ENCODE data around the gene CCDC91.

The CCDC91 gene

DNA sequence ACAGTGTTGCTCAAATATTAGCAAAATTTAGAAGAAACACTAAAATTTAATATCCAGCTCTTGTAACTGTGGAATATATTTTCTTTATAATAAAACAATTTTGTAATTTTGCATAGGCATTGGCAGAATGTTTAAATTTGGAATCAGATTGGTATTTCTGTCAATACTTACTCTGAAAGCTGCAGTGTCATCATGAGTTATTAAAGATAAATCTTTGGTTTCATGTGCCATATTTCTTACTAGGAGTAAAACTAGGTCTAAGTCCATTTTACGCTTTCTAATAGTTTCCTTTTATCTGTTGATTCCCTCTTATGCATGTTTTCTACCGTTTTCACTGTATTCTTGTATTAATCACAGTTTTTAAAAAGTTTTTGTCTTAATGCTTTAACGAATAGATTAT is 49.7 kb downstream of the CCDC91 start:
- TF ChIP-seq, protein P1, sequence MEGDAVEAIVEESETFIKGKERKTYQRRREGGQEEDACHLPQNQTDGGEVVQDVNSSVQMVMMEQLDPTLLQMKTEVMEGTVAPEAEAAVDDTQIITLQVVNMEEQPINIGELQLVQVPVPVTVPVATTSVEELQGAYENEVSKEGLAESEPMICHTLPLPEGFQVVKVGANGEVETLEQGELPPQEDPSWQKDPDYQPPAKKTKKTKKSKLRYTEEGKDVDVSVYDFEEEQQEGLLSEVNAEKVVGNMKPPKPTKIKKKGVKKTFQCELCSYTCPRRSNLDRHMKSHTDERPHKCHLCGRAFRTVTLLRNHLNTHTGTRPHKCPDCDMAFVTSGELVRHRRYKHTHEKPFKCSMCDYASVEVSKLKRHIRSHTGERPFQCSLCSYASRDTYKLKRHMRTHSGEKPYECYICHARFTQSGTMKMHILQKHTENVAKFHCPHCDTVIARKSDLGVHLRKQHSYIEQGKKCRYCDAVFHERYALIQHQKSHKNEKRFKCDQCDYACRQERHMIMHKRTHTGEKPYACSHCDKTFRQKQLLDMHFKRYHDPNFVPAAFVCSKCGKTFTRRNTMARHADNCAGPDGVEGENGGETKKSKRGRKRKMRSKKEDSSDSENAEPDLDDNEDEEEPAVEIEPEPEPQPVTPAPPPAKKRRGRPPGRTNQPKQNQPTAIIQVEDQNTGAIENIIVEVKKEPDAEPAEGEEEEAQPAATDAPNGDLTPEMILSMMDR (IDR thresholded peaks at IDR 0.05; ENCODE audit: low read depth, low read length): no peak
- H3K36me3 ChIP-seq: no peaks in the 10 kb centered on the region
- H3K27me3 ChIP-seq: no peaks in the 10 kb centered on the region
- no peaks in the 10 kb centered on the region for H3K9me3 ChIP-seq
- no peak overlapping the region for H3K4me3 ChIP-seq (ENCODE audit: low read depth, low read length)
- DNase-seq: no peak
- H3K4me1 ChIP-seq: no peaks in the 10 kb centered on the region; the same call in 1 of the 2 replicates

DNA sequence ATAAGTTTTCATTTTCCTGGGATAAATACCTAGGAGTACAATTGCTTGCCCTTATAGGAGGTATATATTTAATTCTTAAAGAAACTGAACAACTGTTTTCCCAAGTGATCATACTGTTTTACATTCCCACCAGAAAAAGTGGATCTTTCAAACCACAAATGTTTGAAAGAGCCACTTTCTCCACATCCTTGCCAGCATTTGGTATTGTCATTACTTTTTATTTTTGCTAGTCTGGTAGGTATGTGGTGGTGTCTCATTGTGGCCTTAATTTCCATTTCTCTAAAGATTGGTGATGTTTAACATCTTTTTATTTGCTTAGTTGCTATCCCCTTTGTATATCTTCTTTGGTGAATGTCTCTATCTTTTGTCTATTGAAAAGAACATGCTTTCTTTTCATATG is 50.6 kb downstream of the CCDC91 start:
- no peaks in the 10 kb centered on the region for H3K27me3 ChIP-seq
- DNase-seq: no peak
- no peaks in the 10 kb centered on the region for H3K9me3 ChIP-seq
- no peaks in the 10 kb centered on the region; the same call in 1 of the 2 replicates for H3K4me1 ChIP-seq
- no peak overlapping the region for H3K4me3 ChIP-seq (ENCODE audit: low read depth, low read length)
- TF ChIP-seq, protein P1 (IDR thresholded peaks at IDR 0.05; ENCODE audit: low read depth, low read length): no peak
- H3K36me3 ChIP-seq: no peaks in the 10 kb centered on the region

DNA sequence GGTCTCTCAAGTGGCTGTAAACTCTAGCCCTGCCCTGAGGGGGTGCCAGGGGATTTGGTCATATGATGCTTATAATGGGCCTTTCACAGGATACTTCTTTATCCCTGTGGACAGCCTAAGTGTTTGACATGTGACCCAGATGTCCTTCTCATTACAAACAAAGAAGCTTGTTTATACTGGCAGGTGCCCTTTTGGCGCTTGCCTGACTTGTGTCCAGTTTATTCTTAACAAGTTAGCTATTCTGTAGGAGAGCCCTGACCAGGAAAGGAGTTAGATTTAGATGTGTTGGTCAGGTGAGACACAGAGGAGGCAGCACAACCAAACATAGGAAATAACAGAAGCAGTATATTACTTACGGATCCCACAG is 51.9 kb downstream of the CCDC91 start:
- Histone ChIP-seq H3K4me3 (ENCODE audit: low read depth, low read length) (no peak overlapping the region), H3K27me3 (no peaks in the 10 kb centered on the region)
- no peak for DNase-seq

GRCh38 chr12:28242496-28243309 is 52.4 kb downstream of the CCDC91 start:
- no peak for DNase-seq
- H3K9me3 ChIP-seq: no peaks in the 10 kb centered on the region
- no peaks in the 10 kb centered on the region for H3K27me3 ChIP-seq
- no peaks in the 10 kb centered on the region; the same call in 1 of the 2 replicates for H3K4me1 ChIP-seq
- no peaks in the 10 kb centered on the region for H3K36me3 ChIP-seq
- no peak overlapping the region for H3K4me3 ChIP-seq (ENCODE audit: low read depth, low read length)
- TF ChIP-seq, protein P1 (IDR thresholded peaks at IDR 0.05; ENCODE audit: low read depth, low read length): no peak

More for the DNA sequence above, 51.9 kb downstream of the CCDC91 start:
- no peaks in the 10 kb centered on the region; the same call in 1 of the 2 replicates for H3K4me1 ChIP-seq
- TF ChIP-seq, protein P1 (IDR thresholded peaks at IDR 0.05; ENCODE audit: low read depth, low read length): no peak
- no peaks in the 10 kb centered on the region for H3K9me3 ChIP-seq
- H3K36me3 ChIP-seq: no peaks in the 10 kb centered on the region

GRCh38 chr12:28243310-28243633 is 53.0 kb downstream of the CCDC91 start:
- H3K9me3 ChIP-seq: no peaks in the 10 kb centered on the region
- DNase-seq: no peak

DNA sequence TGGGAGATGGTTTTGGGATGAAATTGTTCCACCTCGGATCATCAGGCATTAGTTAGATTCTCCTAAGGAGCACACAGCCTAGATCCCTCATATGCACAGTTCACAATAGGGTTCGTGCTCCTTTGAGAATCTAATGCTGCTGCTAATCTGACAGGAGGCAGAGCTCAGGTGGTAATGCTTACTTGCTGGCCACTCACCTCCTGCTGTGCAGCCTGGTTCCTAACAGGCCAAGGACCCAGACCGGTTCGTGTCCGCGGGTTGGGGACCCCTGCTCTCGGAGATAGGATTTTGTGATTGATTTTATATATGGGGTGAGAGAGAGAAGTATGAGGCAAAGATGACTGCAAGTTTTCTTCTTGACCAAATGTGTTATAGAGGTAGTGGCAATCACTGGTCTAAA is 57.5 kb downstream of the CCDC91 start:
- TF ChIP-seq, protein P1 (IDR thresholded peaks at IDR 0.05; ENCODE audit: low read depth, low read length): no peak
- Histone ChIP-seq H3K9me3 (no peaks in the 10 kb centered on the region), H3K27me3 (no peaks in the 10 kb centered on the region), H3K4me1 (peaks cover 2% of the 10 kb centered on the region; the same call in 1 of the 2 replicates), H3K36me3 (no peaks in the 10 kb centered on the region), H3K4me3 (ENCODE audit: low read depth, low read length) (no peak overlapping the region)
- no peak for DNase-seq

More at GRCh38 chr12:28243310-28243633, 53.0 kb downstream of the CCDC91 start:
- TF ChIP-seq, protein P1 (IDR thresholded peaks at IDR 0.05; ENCODE audit: low read depth, low read length): no peak
- H3K4me1 ChIP-seq: no peaks in the 10 kb centered on the region; the same call in 1 of the 2 replicates
- H3K27me3 ChIP-seq: no peaks in the 10 kb centered on the region
- no peak overlapping the region for H3K4me3 ChIP-seq (ENCODE audit: low read depth, low read length)
- H3K36me3 ChIP-seq: no peaks in the 10 kb centered on the region
